Stimulated activated CD4-positive, alpha-beta T cell treated with anti-CD3 and anti-CD28 coated beads, Interleukin-1b, Interleukin-23, amount 100 ng/mL, for 24 hours (primary cell): Measurements from ENCODE around the gene PSMA2.
"Not testable (repeated sequence)": the region's sequence is repeated elsewhere in the genome, so short reads cannot be mapped to it uniquely, and the experiment has no call there.

Source experiments
- DNase-seq, 4 experiments: peaks; one replicate each; pipeline ENCODE4 v3.0.0-alpha.2; 2020; ENCODE audit warnings: low read depth in 4 of 4, low spot score in 1 of 4

PSMA2 gene

DNA sequence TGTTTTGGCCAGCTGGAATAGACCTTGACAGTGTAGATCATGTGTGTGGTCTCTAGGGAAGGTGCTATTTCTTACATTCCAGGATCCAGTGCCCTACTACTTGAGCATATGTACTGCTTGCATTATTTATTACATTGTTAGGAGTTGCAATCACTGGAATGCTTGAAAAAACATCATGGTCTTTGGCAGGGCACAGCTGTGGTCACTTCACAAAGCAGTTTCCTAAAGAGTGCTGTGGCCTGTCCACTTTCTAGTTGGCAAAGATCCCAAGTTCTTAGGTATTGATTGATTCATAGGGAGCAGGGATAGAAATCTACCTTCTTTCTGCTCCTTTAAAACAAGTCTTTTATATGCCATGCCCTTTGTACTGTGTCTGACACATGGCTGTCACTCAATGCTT lies 24.7 kb downstream of the PSMA2 start:
- no peak for DNase-seq

DNA sequence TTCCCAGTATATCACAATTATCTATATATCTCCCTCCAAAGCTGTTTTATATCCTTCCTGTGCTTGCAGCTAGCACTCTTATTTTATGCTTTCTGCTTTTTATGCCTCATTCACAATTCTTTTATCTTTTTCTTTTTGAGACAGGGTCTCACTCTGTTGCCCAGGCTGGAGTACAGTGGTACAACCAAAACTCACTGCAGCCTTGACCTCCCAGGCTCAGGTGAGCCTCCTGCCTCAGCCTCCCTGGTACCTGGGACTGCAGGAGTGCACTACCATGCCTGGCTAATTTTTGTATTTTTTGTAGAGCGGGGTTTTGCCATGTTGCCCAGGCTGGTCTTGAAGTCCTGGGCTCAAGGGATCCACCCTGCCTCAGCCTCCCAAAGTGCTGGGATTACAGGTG lies 25.8 kb downstream of the PSMA2 start:
- DNase-seq = no peak

DNA sequence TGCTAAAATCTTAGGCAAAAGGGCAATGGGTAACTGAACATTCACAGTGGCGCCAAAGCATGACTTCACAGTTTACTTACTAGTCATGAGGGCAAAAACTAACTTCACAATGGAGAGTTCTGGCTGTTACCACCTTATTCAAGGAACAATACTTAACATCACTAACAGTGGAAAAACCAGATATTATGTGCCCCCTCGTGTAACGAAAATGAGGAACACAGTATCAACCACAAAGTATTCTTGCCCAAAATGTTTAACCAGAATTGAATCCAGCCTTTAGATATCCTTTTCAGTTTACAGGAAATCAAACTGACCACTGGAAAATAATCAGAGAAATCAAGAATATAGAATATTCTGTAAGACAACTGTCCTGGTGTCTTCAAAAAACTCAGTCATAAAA lies 29.6 kb downstream of the PSMA2 start:
- no peak for DNase-seq

DNA sequence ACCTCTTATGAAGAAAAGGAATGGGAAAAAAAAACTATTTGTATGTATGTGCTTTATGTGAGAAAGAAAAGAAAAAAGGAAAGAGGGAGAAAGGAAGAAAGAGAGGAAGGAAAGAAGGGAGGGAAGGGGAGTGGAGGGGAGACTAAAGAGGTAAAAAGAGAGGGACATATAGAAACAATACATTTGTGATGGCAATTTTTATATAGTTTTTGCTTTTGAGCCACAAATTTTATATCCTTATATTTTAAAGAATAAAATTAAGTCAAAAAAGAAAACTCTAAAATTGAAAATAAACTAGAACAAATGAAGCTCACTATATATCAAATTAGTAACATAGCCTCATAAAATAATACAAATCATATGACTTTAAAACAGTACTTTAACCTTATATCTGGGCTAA lies 31.1 kb downstream of the PSMA2 start:
- DNase-seq = no peak

DNA sequence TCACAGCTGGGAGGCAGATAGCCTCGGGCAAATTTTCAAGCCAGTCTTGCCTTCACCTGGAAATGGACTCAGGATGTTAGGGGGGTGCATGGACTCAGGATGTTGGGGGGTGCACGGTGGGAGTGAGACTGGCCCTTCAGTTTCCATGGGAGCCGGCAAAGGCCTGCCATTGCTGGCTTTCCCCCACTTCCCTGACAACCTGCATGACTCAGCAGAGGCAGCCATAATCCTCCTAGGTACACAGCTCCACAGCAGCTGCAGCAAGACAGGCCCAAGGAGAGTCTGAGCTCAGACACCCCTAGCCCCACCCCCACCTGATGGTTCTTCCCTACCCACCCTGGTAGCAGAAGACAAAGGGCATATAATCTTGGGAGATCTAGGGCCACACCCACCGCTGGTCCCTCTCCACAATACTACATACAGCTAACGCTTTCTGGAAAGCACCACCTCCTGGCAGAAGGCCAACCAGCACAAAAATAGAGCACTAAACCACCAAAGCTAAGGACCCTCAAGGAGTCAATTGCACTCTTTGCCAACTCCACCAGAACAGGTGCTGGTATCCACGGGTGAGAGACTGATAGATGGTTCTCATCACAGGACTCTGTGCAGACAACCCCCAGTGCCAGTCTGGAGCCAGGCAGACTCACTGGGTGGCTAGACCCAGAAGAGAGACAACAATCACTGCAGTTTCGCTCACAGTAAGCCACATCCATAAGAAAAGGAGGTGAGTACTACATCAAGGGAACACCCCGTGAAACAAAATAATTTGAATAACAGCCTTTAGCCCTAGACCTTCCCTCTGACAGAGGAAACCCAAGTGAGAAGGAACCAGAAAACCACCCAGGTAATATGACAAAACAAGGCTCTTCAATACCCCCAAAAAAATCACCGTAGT lies 38.4 kb downstream of the PSMA2 start:
- no peak for DNase-seq

DNA sequence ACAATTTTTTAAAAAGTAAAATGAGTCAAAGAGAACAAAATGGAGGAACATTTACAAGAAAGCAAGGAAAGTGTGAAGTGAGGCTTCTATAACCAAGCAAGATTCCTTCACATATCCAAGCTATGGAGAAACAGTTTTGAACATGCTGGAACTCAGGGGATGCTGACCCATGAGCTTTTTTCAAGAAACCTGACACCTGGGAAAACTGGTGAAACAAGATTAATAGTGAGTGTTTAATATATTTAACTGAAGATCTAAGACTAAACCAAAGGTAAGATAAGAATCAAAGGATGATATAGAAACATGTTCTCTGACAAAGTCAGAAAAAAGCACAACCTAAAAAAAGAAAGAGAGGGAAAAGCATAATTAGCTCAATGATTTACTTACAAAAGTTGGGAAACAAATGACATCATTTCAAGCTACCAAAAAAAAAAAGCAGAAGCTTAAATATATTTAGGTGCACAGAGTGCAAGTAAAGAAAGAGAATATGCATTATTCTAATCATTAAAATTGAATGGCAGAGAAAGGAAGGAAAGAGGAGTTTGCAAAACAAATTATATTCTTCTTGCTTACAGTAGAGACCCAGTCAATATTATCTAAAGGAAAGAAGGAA lies 45.0 kb downstream of the PSMA2 start:
- no peak for DNase-seq

DNA sequence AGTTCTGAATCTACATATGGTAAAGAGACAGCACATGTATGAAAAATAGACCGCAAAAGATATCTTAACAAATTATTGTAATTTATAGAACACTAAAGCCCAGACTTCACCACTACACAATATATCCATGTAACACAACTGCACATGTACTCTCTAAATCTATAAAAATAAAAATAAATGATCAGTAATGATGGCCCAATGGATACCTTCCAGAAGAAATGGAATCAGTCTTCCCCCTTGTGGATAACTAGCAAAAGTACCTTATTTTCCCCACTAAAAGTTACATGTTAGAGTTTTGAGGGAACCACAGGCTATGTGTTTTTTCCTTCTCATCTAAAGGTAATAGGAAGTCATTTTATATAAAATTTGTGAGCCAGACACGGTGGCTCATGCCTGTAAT lies 45.8 kb downstream of the PSMA2 start:
- no peak for DNase-seq

DNA sequence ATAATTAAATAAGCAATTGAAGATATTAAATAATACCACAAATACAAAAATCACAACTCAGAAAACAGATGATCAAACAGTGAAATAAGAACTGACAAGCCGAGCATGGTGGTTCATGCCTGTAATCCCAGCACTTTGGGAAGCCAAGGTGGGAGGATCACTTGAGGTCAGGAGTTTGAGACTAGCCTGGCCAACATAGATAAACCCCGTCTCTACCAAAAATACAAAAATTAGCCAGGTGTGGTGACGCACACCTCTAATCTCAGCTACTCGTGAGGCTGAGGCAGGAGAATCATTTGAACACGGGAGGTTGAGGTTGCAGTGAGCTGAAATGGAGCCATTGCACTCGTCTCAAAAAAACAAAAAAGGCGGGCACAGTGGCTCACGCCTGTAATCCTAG lies 46.8 kb downstream of the PSMA2 start:
- not testable (repeated sequence) for DNase-seq

DNA sequence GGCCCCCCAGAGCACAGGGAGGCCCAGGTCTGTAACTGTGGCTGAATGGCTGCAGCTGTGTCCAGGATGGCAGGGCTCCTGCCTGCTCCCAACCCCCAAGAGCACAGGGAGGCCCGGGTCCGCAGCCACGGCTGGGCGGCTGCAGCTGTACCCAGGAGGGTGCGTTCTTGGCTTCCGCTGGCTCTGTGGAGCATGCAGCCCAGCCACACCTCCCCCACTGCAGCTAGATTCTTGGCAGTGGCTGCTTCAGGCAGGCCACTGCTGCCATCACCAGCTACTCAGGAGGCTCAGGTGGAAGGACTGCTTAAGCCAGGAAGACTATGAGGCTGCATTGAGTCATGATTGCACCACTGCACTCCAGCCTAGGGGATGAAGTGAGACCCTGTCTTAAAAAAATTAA lies 48.0 kb downstream of the PSMA2 start:
- no peak for DNase-seq

DNA sequence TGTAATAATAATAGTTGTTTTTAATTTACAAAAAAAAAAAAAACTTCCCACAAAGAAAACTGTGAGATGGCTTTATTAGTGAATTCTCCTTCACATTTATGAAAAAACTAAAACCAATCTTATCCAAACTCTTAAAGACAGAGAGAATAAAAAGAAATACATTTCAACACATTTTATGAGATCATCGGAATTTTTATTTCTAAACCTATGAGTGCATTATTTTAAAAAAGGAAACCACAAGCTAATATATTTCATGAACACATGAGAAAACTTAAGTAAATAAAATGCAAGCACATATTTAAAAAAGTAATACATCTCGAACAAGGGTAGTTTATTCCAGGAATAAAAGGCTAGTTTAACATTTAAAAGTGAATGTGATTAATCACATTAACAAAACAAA lies 51.6 kb downstream of the PSMA2 start:
- DNase-seq = no peak

DNA sequence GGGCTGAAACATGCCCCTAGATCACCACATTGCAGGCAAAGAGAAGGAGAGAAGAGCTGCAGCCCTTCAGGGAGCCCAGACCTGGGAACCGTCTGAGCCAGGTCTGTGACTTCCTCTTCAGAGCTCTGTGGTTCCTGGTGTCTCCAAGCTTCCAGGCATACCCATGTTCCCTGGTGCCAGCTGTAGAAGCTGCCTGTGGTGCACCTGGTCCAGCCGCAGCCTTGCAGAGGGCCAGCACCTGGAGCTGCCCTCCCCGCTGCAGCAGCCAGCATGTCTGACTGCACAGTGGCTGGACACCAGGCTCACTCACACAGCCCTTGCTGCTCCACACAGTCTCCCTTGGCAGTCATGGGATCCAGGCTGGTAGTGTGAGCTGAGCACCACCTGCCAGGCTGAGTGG lies 53.7 kb downstream of the PSMA2 start:
- no peak for DNase-seq

DNA sequence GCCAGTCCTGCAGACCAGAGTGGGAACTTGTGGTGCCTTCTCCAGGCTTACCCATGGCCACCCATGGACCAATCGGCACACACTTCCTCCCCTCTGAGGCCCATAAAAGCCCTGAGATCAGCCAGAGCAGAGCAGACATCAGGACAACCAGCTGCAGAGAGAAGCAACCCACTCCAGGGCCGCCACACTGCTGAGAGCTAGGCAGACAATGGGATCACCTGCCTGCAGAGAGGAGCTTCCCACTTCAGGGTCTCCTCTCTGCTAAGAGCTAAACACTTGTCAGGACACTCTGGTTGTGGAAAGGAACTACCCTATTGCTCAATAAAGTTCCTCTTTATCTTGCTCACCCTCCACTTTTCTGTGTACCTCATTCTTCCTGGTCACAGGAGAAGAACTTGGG lies 54.1 kb downstream of the PSMA2 start:
- DNase-seq = no peak

DNA sequence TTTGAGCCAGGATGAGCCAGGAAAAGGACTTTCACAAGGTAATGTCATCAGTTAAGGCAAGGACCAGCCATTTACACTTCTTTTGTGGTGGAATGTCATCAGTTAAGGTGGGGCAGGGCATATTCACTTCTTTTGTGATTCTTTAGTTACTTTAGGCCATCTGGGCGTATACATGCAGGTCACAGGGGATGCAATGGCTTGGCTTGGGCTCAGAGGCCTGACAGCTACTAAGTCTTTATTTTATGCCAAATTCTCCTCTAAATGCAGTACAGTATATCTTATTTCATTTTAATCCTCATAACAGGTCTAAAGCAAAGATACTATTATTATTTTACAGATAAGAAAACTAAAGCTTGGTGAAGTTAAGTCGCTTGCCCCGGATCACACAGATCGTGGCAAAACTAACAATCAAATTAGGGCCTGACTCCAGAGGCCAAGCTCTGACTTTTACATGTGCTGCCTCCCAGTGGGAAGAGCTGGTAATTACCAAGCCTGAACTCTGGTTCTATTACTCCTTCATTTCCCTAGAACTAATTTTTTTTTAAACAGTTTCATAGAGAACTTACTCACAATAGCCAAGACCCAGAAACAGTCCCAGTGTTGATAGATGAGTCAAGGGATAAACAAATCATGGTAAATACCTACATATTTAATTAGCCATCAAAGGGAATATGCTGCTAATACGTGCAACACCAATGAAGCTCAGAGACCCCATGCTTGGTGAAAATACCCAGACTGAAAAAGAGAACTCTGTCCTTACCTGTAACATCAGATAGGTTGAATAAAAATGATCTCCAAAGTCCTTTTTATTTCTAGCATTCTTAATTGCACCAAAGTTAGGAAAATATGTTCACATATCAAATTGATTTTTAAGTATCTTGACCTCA lies 55.5 kb downstream of the PSMA2 start:
- DNase-seq = peak in 3 of 4 experiments; percentile 41 to 46 (median 44)

DNA sequence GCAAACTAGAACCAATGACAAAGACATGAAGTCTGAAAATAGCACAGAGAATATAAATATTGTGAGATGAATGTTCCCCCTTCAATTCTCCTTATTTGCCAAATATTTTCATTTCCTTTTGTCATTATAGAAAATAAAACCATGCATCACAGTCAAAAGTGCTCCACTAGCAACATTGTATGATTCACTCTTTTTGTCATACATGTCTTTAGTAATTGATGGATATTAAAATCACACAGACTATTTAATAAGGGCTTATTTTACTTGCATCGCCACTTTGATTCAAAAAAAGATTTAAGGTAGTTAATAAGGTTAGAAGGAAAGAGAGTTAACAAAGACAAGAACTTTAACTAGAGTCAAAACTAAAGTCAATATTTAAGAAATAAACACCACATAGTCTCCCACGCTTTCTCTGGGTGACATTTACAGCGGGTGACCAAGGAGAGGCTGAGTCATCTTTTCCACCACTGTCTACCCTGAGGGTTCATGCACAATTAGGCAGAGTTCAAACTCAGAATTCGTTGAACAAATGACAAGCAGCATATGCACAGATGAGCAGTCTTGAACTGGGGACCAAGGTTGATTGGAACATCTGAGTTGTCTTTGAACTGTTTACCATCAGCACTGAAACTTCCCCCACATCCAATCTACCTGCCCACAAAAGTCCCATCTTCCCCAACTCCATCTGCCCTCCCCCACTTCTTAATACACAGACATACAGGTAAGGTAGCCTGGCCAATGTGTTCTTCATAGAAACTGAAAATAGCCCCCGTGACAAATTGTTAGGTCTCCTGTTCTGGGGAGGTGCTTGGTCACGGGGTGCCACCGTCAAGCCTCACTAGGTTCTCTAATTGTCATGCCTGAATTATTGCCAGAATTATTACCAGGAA lies 62.6 kb downstream of the PSMA2 start:
- DNase-seq = peak in 1 of 4 experiments; percentile 24

DNA sequence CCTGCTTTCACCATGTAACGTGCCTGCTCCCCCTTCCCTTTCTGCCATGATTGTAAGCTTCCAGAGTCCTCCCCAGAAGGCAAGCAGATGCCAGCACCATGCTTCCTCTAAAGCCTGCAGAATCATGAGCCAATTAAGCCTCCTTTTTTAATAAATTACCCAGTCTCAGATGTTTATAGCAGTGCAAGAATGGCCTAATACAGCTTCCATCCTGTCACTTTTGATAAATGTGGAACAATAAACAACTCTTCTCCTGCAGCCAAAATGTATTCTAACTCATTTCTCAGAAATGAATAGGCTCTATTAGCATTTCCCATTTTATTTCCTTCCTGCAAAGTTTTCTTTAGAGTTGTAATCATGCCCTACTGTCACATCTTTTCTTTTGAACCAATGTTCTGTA lies 63.5 kb downstream of the PSMA2 start:
- no peak for DNase-seq
